Keratinocyte (primary cell): ENCODE data around the gene DOCK1.
"Not testable (repeated sequence)": the region's sequence is repeated elsewhere in the genome, so short reads cannot be mapped to it uniquely, and the experiment has no call there.

Experiments
- CTCF ChIP-seq, 3 experiments: IDR thresholded peaks in 1 of 3; conservative IDR thresholded peaks in 1 of 3; optimal IDR thresholded peaks in 1 of 3; 2 replicates in 2 of 3; 3 replicates in 1 of 3; pipeline versions ENCODE3 to v1.5.1; 2011; ENCODE audit warnings: low read length in 3 of 3, mild to moderate bottlenecking in 3 of 3, moderate library complexity in 2 of 3, control low read depth in 1 of 3, inconsistent platforms in 1 of 3; ENCODE audit not compliant: insufficient read depth in 2 of 3; ENCODE audit errors: extremely low read depth in 1 of 3
- EZH2 ChIP-seq: IDR thresholded peaks from one replicate; pipeline ENCODE4 v1.6.1; 2012; ENCODE audit warnings: inconsistent platforms, mild to moderate bottlenecking, low read length, moderate library complexity

- TF ChIP-seq CTCF (optimal IDR thresholded peaks at IDR 0.05 in 1 of 3, IDR thresholded peaks at IDR 0.05 in 1 of 3, conservative IDR thresholded peaks at IDR 0.05 in 1 of 3; ENCODE audit: extremely low read depth in 1 of 3, insufficient read depth in 2 of 3, low read length in 3 of 3); EZH2: not testable (repeated sequence)
These were observed 23.2 kb upstream of the DOCK1 start for GRCh38 chr10:126882055-126882454.
